Naive thymus-derived CD4-positive, alpha-beta T cell (primary cell): ENCODE measurements around the gene PPFIBP1. TPM values are rescaled to one million over a fixed set of nuclear protein-coding genes. Genes with fewer than 3 reads are reported as not detected.

Experiments used
- ATAC-seq: fragments of 150-1000 bp; cut with Tn5 transposase; 2 replicates; pipeline ENCODE4 v1.10.0; 2021; ENCODE audit warnings: mild to moderate bottlenecking, moderate library complexity
- CTCF ChIA-PET: fragments of 350-600 bp; sonication (Branson Sonifier 250); formaldehyde crosslinking; loops from one replicate; lab custom pipeline; 2021; ENCODE audit warnings: antibody characterized with exemption; lab: Charles Lee
- POLR2A ChIA-PET: fragments of 350-600 bp; sonication (Branson Sonifier 250); formaldehyde crosslinking; loops from one replicate; lab custom pipeline; 2021; ENCODE audit warnings: antibody characterized with exemption, inconsistent platforms; lab: Charles Lee
- DNase-seq, 9 donors: peaks; one replicate each; pipeline versions ENCODE4 v3.0.0 to v3.0.0-alpha.2; 2020 to 2022; ENCODE audit warnings: mixed read lengths in 1 of 9
- H3K27ac ChIP-seq: one replicate; pipeline ENCODE4 v1.7.0; 2013; ENCODE audit warnings: mild to moderate bottlenecking, low read depth, low read length, moderate library complexity
- H3K27me3 ChIP-seq, 2 donors: one replicate each; pipeline ENCODE4 v1.7.0; 2013; ENCODE audit warnings: low read length in 2 of 2, mild to moderate bottlenecking in 2 of 2, moderate library complexity in 2 of 2; ENCODE audit not compliant: control insufficient read depth in 2 of 2, insufficient read depth in 2 of 2
- H3K36me3 ChIP-seq, 3 experiments: 1 replicate in 2 of 3; 2 replicates in 1 of 3; pipeline ENCODE4 v1.7.0; 2013; ENCODE audit warnings: low read length in 3 of 3, mild to moderate bottlenecking in 3 of 3, moderate library complexity in 1 of 3; ENCODE audit not compliant: insufficient read depth in 3 of 3, control insufficient read depth in 2 of 3
- H3K4me1 ChIP-seq, 2 donors: one replicate each; pipeline ENCODE4 v1.7.0; 2013; ENCODE audit warnings: low read length in 2 of 2, mild to moderate bottlenecking in 2 of 2, moderate library complexity in 1 of 2; ENCODE audit not compliant: control insufficient read depth in 2 of 2, insufficient read depth in 2 of 2
- H3K4me3 ChIP-seq: 2 replicates; pipeline ENCODE4 v1.7.0; 2013; ENCODE audit warnings: mild to moderate bottlenecking, low read length
- H3K9me3 ChIP-seq, 3 experiments: 1 replicate in 2 of 3; 2 replicates in 1 of 3; pipeline ENCODE4 v1.7.0; 2013; ENCODE audit warnings: low read length in 3 of 3; ENCODE audit not compliant: control insufficient read depth in 2 of 3
- H3K27ac Mint-ChIP-seq, 9 donors: one replicate each; pipeline ENCODE4 v1.8.0; 2020 to 2022; ENCODE audit warnings: mixed read lengths in 9 of 9, mild to moderate bottlenecking in 8 of 9, moderate library complexity in 5 of 9, inconsistent platforms in 2 of 9
- H3K27me3 Mint-ChIP-seq, 5 donors: one replicate each; pipeline ENCODE4 v1.8.0; 2021 to 2022; ENCODE audit warnings: mixed read lengths in 5 of 5, mild to moderate bottlenecking in 1 of 5
- H3K36me3 Mint-ChIP-seq, 5 donors: one replicate each; pipeline ENCODE4 v1.8.0; 2020 to 2022; ENCODE audit warnings: mixed read lengths in 5 of 5, mild to moderate bottlenecking in 3 of 5, inconsistent platforms in 1 of 5
- H3K4me1 Mint-ChIP-seq, 7 donors: one replicate each; pipeline ENCODE4 v1.8.0; 2020 to 2022; ENCODE audit warnings: mixed read lengths in 7 of 7, mild to moderate bottlenecking in 3 of 7, inconsistent platforms in 1 of 7
- H3K4me3 Mint-ChIP-seq, 10 donors: one replicate each; pipeline ENCODE4 v1.8.0; 2020 to 2022; ENCODE audit warnings: mild to moderate bottlenecking in 10 of 10, mixed read lengths in 10 of 10, moderate library complexity in 6 of 10, inconsistent platforms in 2 of 10
- H3K9me3 Mint-ChIP-seq, 11 donors: one replicate each; pipeline ENCODE4 v1.8.0; 2020 to 2022; ENCODE audit warnings: mixed read lengths in 11 of 11, mild to moderate bottlenecking in 4 of 11, inconsistent platforms in 1 of 11, moderate library complexity in 1 of 11
- intact Hi-C, 2 donors: fragments of 100-400 bp; cut with micrococcal nuclease; formaldehyde crosslinking; loops; one replicate each; pipeline ENCODE4 v1.15.1; 2023
- polyA plus RNA-seq, 2 donors: library from polyadenylated mRNA; unstranded; fragments of 300-500 nt; fragmentation: Illumina TruSeq; gene quantifications; one replicate each; pipeline ENCODE4 v1.2.3, GENCODE V29; 2021
- total RNA-seq, 6 experiments: library from RNA in 5 of 6; stranded (reverse) in 5 of 6; gene quantifications; 1 replicate in 5 of 6; 2 replicates in 1 of 6; pipeline ENCODE4 v1.2.3 and lab custom pipeline; 2021 to 2026

The PPFIBP1 gene
- total and polyA plus RNA-seq, 7 experiments from 2014 or later = 2.7 to 29.2 (median 5.3) TPM

GRCh38 chr12:27710592-27711316 is 186.7 kb downstream of the PPFIBP1 start, which contains the start of gene MRPS35:
TSS of gene MRPS35 (plus strand) at chr12:27710832. CDS start at chr12:27710844, 12 bp downstream.
- Histone ChIP-seq H3K27ac (peak within 1 kb of the TSS; percentile 85), H3K4me1 (peaks cover 7 to 13% of the 10 kb centered on the region in 2 donors), H3K9me3 (no peaks in the 10 kb centered on the region), H3K4me3 (peak within 1 kb of the TSS; percentile 98), H3K36me3 (peaks cover 0 to 9% (median 0%) of the 10 kb centered on the region in 3 experiments), H3K27me3 (no peaks in the 10 kb centered on the region)
- Mint-ChIP-seq H3K9me3 (peaks cover 0 to 2% (median 0%) of the 10 kb centered on the region in 11 donors), H3K4me1 (peaks cover 21 to 46% (median 39%) of the 10 kb centered on the region in 7 donors), H3K27ac (peak within 1 kb of the TSS; percentile 91 to 100 (median 98)), H3K4me3 (peak within 1 kb of the TSS; percentile 94 to 100 (median 98)), H3K36me3 (peaks cover 0 to 9% (median 7%) of the 10 kb centered on the region in 5 donors), H3K27me3 (peaks cover 0 to 18% (median 0%) of the 10 kb centered on the region in 5 donors)
- ChIA-PET POLR2A (no interaction called here), CTCF (no interaction called here)
- peak; percentile 86 to 94 (median 92) for DNase-seq
- intact Hi-C loops = loop anchor here (1.0 to 5.0 kb wide), 12 partner anchors 70 to 1588 kb away; partner anchors contain the start of genes CCDC91 (in 2 of the 2), FGFR1OP2 (in 2 of the 2), ITPR2 (in 2 of the 2) and KLHL42 (in 2 of the 2)
- peak; percentile 100 for ATAC-seq

- ChIA-PET POLR2A (no interaction called here), CTCF (no interaction called here)
- Histone ChIP-seq H3K27me3 (no peaks in the 10 kb centered on the region), H3K36me3 (peaks cover 0 to 11% (median 0%) of the 10 kb centered on the region in 3 experiments), H3K4me3 (peak overlapping the region; percentile 98), H3K4me1 (peaks cover 7 to 13% of the 10 kb centered on the region in 2 donors), H3K9me3 (no peaks in the 10 kb centered on the region), H3K27ac (peak overlapping the region; percentile 85)
- Mint-ChIP-seq H3K9me3 (peaks cover 0 to 2% (median 0%) of the 10 kb centered on the region in 11 donors), H3K27me3 (peaks cover 0 to 18% (median 0%) of the 10 kb centered on the region in 5 donors), H3K4me3 (peak overlapping the region; percentile 94 to 100 (median 98)), H3K4me1 (peaks cover 21 to 46% (median 39%) of the 10 kb centered on the region in 7 donors), H3K27ac (peak overlapping the region; percentile 91 to 100 (median 98)), H3K36me3 (peaks cover 0 to 11% (median 8%) of the 10 kb centered on the region in 5 donors)
- DNase-seq = peak in 5 of 9 donors; percentile 5 to 25 (median 6)
- intact Hi-C loops = loop anchor here (2.0 to 5.0 kb wide), 5 partner anchors 96 to 1589 kb away; partner anchors contain the start of gene ITPR2 (in 2 of the 2)
- no peak for ATAC-seq
Observed at GRCh38 chr12:27711317-27711682, 187.3 kb downstream of the PPFIBP1 start.

- no peak for DNase-seq
- peak overlapping the region in 6 of 9 donors; percentile 11 to 98 (median 68) for H3K27ac Mint-ChIP-seq
- H3K9me3 Mint-ChIP-seq = peaks cover 0 to 2% (median 0%) of the 10 kb centered on the region in 11 donors
- H3K4me3 Mint-ChIP-seq = peak overlapping the region; percentile 26 to 100 (median 96)
- peaks cover 21 to 46% (median 39%) of the 10 kb centered on the region in 7 donors for H3K4me1 Mint-ChIP-seq
- H3K4me3 ChIP-seq = no peak overlapping the region
- no peak for ATAC-seq
- H3K36me3 ChIP-seq = peaks cover 0 to 17% (median 0%) of the 10 kb centered on the region in 3 experiments
- no peak overlapping the region for H3K27ac ChIP-seq
- H3K27me3 Mint-ChIP-seq = peaks cover 0 to 18% (median 0%) of the 10 kb centered on the region in 5 donors
- peaks cover 7 to 13% of the 10 kb centered on the region in 2 donors for H3K4me1 ChIP-seq
- H3K27me3 ChIP-seq = no peaks in the 10 kb centered on the region
- ChIA-PET CTCF (no interaction called here), POLR2A (no interaction called here)
- H3K36me3 Mint-ChIP-seq = peaks cover 0 to 12% (median 9%) of the 10 kb centered on the region in 5 donors
- intact Hi-C loops = loop anchor here (2.0 to 5.0 kb wide), 5 partner anchors 95 to 1590 kb away; partner anchors contain the start of gene ITPR2 (in 2 of the 2)
- no peaks in the 10 kb centered on the region for H3K9me3 ChIP-seq
Observed at GRCh38 chr12:27711967-27712366, 188.0 kb downstream of the PPFIBP1 start.

DNA sequence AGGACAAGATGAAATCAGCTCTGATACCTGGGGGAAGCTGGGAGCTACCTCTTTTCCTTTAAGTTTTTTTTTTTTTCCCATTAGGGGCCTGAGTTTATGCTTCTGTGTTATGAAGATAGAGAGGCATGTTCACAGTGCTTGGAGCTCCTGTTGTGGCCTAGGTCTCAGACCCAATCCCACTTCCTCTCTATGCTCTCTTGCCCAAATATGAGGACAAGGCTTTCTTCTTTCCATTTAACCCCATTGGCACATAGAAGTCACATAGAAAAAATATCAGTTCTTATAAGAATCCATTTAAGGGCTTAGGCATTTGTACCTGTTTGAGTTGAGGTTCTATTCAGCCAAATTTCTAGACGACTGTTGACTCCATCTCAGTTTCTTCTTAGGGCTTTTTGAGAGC is 199.2 kb downstream of the PPFIBP1 start:
- H3K4me1 Mint-ChIP-seq = peaks cover 0 to 18% (median 4%) of the 10 kb centered on the region in 7 donors
- ATAC-seq (no peak), DNase-seq (no peak)
- Histone ChIP-seq H3K27ac (no peak overlapping the region), H3K36me3 (peaks cover 0 to 26% (median 5%) of the 10 kb centered on the region in 3 experiments), H3K4me3 (no peak overlapping the region), H3K27me3 (no peaks in the 10 kb centered on the region), H3K9me3 (no peaks in the 10 kb centered on the region), H3K4me1 (no peaks in the 10 kb centered on the region)
- ChIA-PET POLR2A (no interaction called here), CTCF (interaction anchor here (0.6 to 1.3 kb wide), 2 partner anchors 10 to 655 kb away, joined by 3 to 4 read pairs; no protein-coding TSS in a partner anchor)
- H3K36me3 Mint-ChIP-seq = peaks cover 0 to 16% (median 7%) of the 10 kb centered on the region in 5 donors
- H3K27me3 Mint-ChIP-seq = no peaks in the 10 kb centered on the region
- peak overlapping the region in 1 of 9 donors; percentile 48 for H3K27ac Mint-ChIP-seq
- H3K4me3 Mint-ChIP-seq = no peak overlapping the region
- intact Hi-C loops = no loop called here
- H3K9me3 Mint-ChIP-seq = no peaks in the 10 kb centered on the region

- intact Hi-C loops = loop anchor here (5.0 kb wide), 2 partner anchors 52 to 1142 kb away; partner anchors contain the start of genes KLHL42 (in 1 of the 2) and MANSC4 (in 1 of the 2)
- ChIA-PET POLR2A (no interaction called here), CTCF (no interaction called here)
- Mint-ChIP-seq H3K27me3 (no peaks in the 10 kb centered on the region), H3K4me1 (peaks cover 0 to 11% (median 3%) of the 10 kb centered on the region in 7 donors), H3K36me3 (peaks cover 0 to 39% (median 17%) of the 10 kb centered on the region in 5 donors), H3K9me3 (no peaks in the 10 kb centered on the region), H3K4me3 (no peak overlapping the region), H3K27ac (no peak overlapping the region)
- DNase-seq = no peak
- Histone ChIP-seq H3K27me3 (no peaks in the 10 kb centered on the region), H3K4me3 (no peak overlapping the region), H3K9me3 (no peaks in the 10 kb centered on the region), H3K4me1 (no peaks in the 10 kb centered on the region), H3K36me3 (peaks cover 0 to 52% (median 0%) of the 10 kb centered on the region in 3 experiments), H3K27ac (no peak overlapping the region)
- no peak for ATAC-seq
Observed at GRCh38 chr12:27730097-27730588, 206.1 kb downstream of the PPFIBP1 start.

GRCh38 chr12:27732281-27732680 is 208.3 kb downstream of the PPFIBP1 start:
- Mint-ChIP-seq H3K27ac (no peak overlapping the region), H3K4me3 (no peak overlapping the region), H3K9me3 (no peaks in the 10 kb centered on the region), H3K36me3 (peaks cover 0 to 37% (median 21%) of the 10 kb centered on the region in 5 donors), H3K27me3 (no peaks in the 10 kb centered on the region), H3K4me1 (peaks cover 0 to 3% (median 0%) of the 10 kb centered on the region in 7 donors)
- Histone ChIP-seq H3K4me1 (no peaks in the 10 kb centered on the region), H3K4me3 (no peak overlapping the region), H3K27me3 (no peaks in the 10 kb centered on the region), H3K9me3 (no peaks in the 10 kb centered on the region), H3K27ac (no peak overlapping the region), H3K36me3 (peaks cover 0 to 53% (median 5%) of the 10 kb centered on the region in 3 experiments)
- ATAC-seq (no peak), DNase-seq (no peak)
- ChIA-PET POLR2A (interaction anchor here (0.6 kb wide), 1 partner anchor 108 kb away, joined by 3 read pairs; no protein-coding TSS in a partner anchor), CTCF (interaction anchor here (0.5 to 5.1 kb wide), 11 partner anchors 9 to 585 kb away, joined by 3 to 53 read pairs (median 4); no protein-coding TSS in a partner anchor)
- intact Hi-C loops = loop anchor here (5.0 kb wide), 2 partner anchors 50 to 1140 kb away; partner anchors contain the start of genes KLHL42 (in 1 of the 2) and MANSC4 (in 1 of the 2)
